ENCODE results near the gene CCDC85C. TPM values are rescaled to one million over a fixed set of nuclear protein-coding genes. Genes with fewer than 3 reads are reported as not detected.

CCDC85C gene
- total RNA-seq, 2 donors from 2014 or later, result 32.8 to 45.8 TPM

- no peak overlapping the region for H3K4me3 ChIP-seq (ENCODE audit: low read length)
- no peaks in the 10 kb centered on the region for H3K27me3 Mint-ChIP-seq (ENCODE audit: insufficient read depth)
- WGBS, 2 experiments (ENCODE audit: insufficient coverage in 1 of 2, insufficient read length in 1 of 2), result 95 to 97% methylated on average over 5 of the region's 5 CpGs
- peaks cover 5% of the 10 kb centered on the region for H3K4me1 Mint-ChIP-seq
- H3K27me3 ChIP-seq (ENCODE audit: control insufficient read depth, insufficient read depth, low read length, poor library complexity, severe bottlenecking), result no peaks in the 10 kb centered on the region
- H3K9ac ChIP-seq (ENCODE audit: extremely low read depth, low read length, poor library complexity, severe bottlenecking), result no peak overlapping the region
- H3K27ac Mint-ChIP-seq, result no peak overlapping the region
- no peak for TF ChIP-seq CTCF (conservative IDR thresholded peaks at IDR 0.05)
- no peak overlapping the region for H3K27ac ChIP-seq (ENCODE audit: low read depth, low read length)
- H3K36me3 Mint-ChIP-seq (ENCODE audit: low read depth), result peaks cover 79% of the 10 kb centered on the region
- peaks cover 98% of the 10 kb centered on the region for H3K36me3 ChIP-seq (ENCODE audit: control insufficient read depth, insufficient read depth, low read length)
- H3K9me3 Mint-ChIP-seq, result no peaks in the 10 kb centered on the region
- DNase-seq, result no peak
- H3K4me1 ChIP-seq (ENCODE audit: control insufficient read depth, insufficient read depth, low read length), result no peaks in the 10 kb centered on the region
- H3K9me3 ChIP-seq (ENCODE audit: control insufficient read depth, low read length), result no peaks in the 10 kb centered on the region
- H3K4me3 Mint-ChIP-seq, result no peak overlapping the region
Measured at GRCh38 chr14:99505089-99505488, 98.9 kb downstream of the CCDC85C start.

- Mint-ChIP-seq H3K36me3 (ENCODE audit: low read depth) (peaks cover 73% of the 10 kb centered on the region), H3K9me3 (no peaks in the 10 kb centered on the region), H3K4me1 (peaks cover 5% of the 10 kb centered on the region), H3K4me3 (no peak overlapping the region), H3K27ac (no peak overlapping the region), H3K27me3 (ENCODE audit: insufficient read depth) (no peaks in the 10 kb centered on the region)
- no peaks in the 10 kb centered on the region for H3K4me1 ChIP-seq (ENCODE audit: control insufficient read depth, insufficient read depth, low read length)
- no peaks in the 10 kb centered on the region for H3K9me3 ChIP-seq (ENCODE audit: control insufficient read depth, low read length)
- peaks cover 99% of the 10 kb centered on the region for H3K36me3 ChIP-seq (ENCODE audit: control insufficient read depth, insufficient read depth, low read length)
- H3K9ac ChIP-seq (ENCODE audit: extremely low read depth, low read length, poor library complexity, severe bottlenecking), result no peak overlapping the region
- WGBS, 2 experiments (ENCODE audit: insufficient coverage in 1 of 2, insufficient read length in 1 of 2), result 97 to 100% methylated on average over 1 to 4 of the region's 4 CpGs
- no peak overlapping the region for H3K4me3 ChIP-seq (ENCODE audit: low read length)
- DNase-seq, result no peak
- no peak overlapping the region for H3K27ac ChIP-seq (ENCODE audit: low read depth, low read length)
- no peaks in the 10 kb centered on the region for H3K27me3 ChIP-seq (ENCODE audit: control insufficient read depth, insufficient read depth, low read length, poor library complexity, severe bottlenecking)
- TF ChIP-seq CTCF (conservative IDR thresholded peaks at IDR 0.05), result no peak
Measured at GRCh38 chr14:99503848-99504453, 100.1 kb downstream of the CCDC85C start.

GRCh38 chr14:99502989-99503421 lies 101.0 kb downstream of the CCDC85C start:
- Mint-ChIP-seq H3K36me3 (ENCODE audit: low read depth) (peaks cover 71% of the 10 kb centered on the region), H3K27me3 (ENCODE audit: insufficient read depth) (no peaks in the 10 kb centered on the region), H3K4me3 (no peak overlapping the region), H3K4me1 (peaks cover 5% of the 10 kb centered on the region), H3K27ac (no peak overlapping the region), H3K9me3 (no peaks in the 10 kb centered on the region)
- Histone ChIP-seq H3K27me3 (ENCODE audit: control insufficient read depth, insufficient read depth, low read length, poor library complexity, severe bottlenecking) (no peaks in the 10 kb centered on the region), H3K4me3 (ENCODE audit: low read length) (no peak overlapping the region), H3K9me3 (ENCODE audit: control insufficient read depth, low read length) (no peaks in the 10 kb centered on the region), H3K36me3 (ENCODE audit: control insufficient read depth, insufficient read depth, low read length) (peaks cover 98% of the 10 kb centered on the region), H3K27ac (ENCODE audit: low read depth, low read length) (no peak overlapping the region), H3K4me1 (ENCODE audit: control insufficient read depth, insufficient read depth, low read length) (no peaks in the 10 kb centered on the region), H3K9ac (ENCODE audit: extremely low read depth, low read length, poor library complexity, severe bottlenecking) (no peak overlapping the region)
- DNase-seq, result peak; percentile 76
- peak; percentile 50 for TF ChIP-seq CTCF (conservative IDR thresholded peaks at IDR 0.05)
- WGBS, 2 experiments (ENCODE audit: insufficient coverage in 1 of 2, insufficient read length in 1 of 2), result 88% methylated on average over 13 to 14 of the region's 14 CpGs

All from endodermal cell (in vitro differentiated cells).